K562 (cell line): ENCODE data around the gene PGS1.

ENCODE experiments used
- POLR2A ChIP-seq: fragments of 450-650 bp; conservative IDR thresholded peaks from 2 replicates; pipeline ENCODE4 v1.6.1; 2016
- ZBTB7A ChIP-seq: IDR thresholded peaks from 2 replicates; pipeline ENCODE4 v1.6.1; 2011; ENCODE audit warnings: low read depth, mild to moderate bottlenecking, low read length, moderate library complexity, borderline replicate concordance; ENCODE audit not compliant: control insufficient read depth

DNA sequence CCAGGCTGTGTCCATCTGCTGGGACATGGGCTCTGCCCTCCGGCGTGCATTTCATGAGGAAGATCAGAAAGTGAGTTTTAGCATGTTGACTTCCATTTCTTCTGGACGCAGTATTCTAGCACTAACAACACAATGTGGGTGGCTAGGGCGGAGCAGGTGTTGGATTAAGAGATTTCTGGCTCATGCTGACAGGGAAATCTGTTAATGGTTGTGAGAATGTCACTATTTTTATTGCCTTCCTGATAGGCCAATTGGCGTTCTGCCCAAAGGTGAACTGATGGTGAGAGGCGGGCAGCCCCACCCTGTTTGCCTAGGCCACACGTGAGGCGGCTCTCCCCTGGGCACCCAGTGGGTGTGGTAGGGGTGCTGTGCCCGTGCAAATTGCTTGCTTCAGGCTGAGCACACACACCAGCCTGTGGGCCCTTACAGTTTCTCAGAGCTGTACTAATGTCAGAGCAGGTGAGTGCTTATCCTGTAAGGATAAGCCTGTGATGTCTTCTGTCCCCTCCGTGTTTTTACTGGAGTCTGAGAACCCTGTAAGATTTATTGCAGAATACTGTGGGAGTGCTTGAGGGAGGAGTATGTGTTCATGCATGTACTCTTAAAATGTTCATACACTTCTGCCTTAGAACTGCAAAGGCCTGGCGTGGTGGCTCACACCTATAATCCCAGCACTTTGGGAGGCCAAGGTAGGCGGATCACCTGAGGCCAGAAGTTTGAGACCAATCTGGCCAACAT is 30.9 kb downstream of the PGS1 start:
- TF ChIP-seq POLR2A (no peak), ZBTB7A (no peak)
